ENCODE measurements around the gene KCNJ8. TPM values are rescaled to one million over a fixed set of nuclear protein-coding genes. Genes with fewer than 3 reads are reported as not detected.

The KCNJ8 gene
- total and polyA plus RNA-seq, 10 of the 15 experiments (the other 5 are each of a cell fraction or from before 2014, with no cell fraction given), result not detected

DNA sequence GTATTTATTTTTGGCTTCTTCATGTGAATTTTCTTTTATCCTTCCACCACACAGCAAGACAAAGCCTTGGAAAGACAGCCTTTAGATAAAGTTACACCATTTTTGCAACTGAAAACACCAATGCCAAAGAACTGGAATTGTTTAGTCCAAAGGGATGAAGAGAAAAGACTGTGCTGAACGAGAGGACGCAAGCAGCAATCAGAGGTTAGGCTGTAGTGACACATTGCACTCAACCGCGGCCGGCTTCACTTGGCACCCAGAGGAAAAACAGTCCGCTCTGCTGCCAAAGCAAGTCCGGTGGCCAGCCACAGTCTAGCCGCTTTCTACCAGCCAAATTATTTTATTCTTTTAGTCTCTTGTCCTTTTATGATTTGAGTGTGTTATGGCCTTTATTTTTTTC, 49.1 kb upstream of the KCNJ8 start (continued):
- no peak for TF ChIP-seq CHD4 (IDR thresholded peaks at IDR 0.05)

DNA sequence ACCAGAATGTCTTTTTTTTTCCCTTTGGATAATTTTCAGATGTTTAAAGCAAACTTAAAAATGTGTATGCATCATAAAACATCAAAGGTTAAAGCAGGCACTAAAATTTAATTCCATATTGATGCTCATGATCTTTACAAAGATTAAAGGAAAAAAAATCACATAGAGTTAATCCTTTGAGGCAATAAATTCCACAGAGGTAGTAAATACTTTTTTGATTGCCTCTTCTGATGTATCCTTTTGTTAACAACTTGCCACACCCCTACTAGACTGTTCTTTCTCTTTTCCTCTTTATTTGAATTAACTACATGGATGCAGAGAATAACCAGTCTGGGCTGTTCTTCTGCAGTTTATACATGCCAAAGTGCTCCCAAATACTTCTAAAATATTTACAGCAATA, 45.2 kb upstream of the KCNJ8 start:
- no peak overlapping the region for H3K9ac ChIP-seq (ENCODE audit: control insufficient read depth, insufficient read depth, low read length)
- H3K36me3 ChIP-seq (ENCODE audit: control insufficient read depth in 2 of 2, insufficient read depth in 2 of 2, low read length in 1 of 2), result no peaks in the 10 kb centered on the region
- no peaks in the 10 kb centered on the region for H3K27me3 ChIP-seq (replicated peaks in 1 of 2; ENCODE audit: control insufficient read depth in 2 of 2, insufficient read depth in 2 of 2, low read length in 1 of 2)
- no peak overlapping the region for H3K4me2 ChIP-seq (ENCODE audit: control insufficient read depth, insufficient read depth)
- ChIA-PET CTCF (interaction anchor here (0.7 kb wide), 1 partner anchor 58 kb away, joined by 3 read pairs; no protein-coding TSS in a partner anchor), SMC1A (ENCODE audit: uncharacterized antibody, unreplicated experiment) (no interaction called here), RAD21 (ENCODE audit: unreplicated experiment) (no interaction called here), POLR2A (no interaction called here)
- DNase-seq (ENCODE audit: low read depth, low spot score) (no peak), FAIRE-seq (no peak), ATAC-seq (no peak)
- H3K79me2 ChIP-seq (ENCODE audit: control insufficient read depth, insufficient read depth, low read length), result no peaks in the 10 kb centered on the region
- no peaks in the 10 kb centered on the region for H3K9me3 ChIP-seq (replicated peaks; ENCODE audit: control insufficient read depth, insufficient read depth, low read length)
- in situ Hi-C loops (cut with MboI), result no loop called here
- no peak overlapping the region for H3K4me3 ChIP-seq
- H3K27ac ChIP-seq (ENCODE audit: control insufficient read depth, insufficient read depth), result no peak overlapping the region
- no peaks in the 10 kb centered on the region for H4K20me1 ChIP-seq (ENCODE audit: control insufficient read depth, insufficient read depth)
- no peak overlapping the region for H2AFZ ChIP-seq (ENCODE audit: control insufficient read depth, low read depth, low read length)
- intact Hi-C loops (cut with micrococcal nuclease; ENCODE audit: unreplicated experiment), result no loop called here
- no TSS peak for BruUV-seq (replicated peaks)
- no peaks in the 10 kb centered on the region for H3K4me1 ChIP-seq (ENCODE audit: control insufficient read depth, insufficient read depth, low read length)
- no peak for TF ChIP-seq SIN3A (IDR thresholded peaks at IDR 0.05; ENCODE audit: low read depth, low read length)
- TF ChIP-seq, protein P1, sequence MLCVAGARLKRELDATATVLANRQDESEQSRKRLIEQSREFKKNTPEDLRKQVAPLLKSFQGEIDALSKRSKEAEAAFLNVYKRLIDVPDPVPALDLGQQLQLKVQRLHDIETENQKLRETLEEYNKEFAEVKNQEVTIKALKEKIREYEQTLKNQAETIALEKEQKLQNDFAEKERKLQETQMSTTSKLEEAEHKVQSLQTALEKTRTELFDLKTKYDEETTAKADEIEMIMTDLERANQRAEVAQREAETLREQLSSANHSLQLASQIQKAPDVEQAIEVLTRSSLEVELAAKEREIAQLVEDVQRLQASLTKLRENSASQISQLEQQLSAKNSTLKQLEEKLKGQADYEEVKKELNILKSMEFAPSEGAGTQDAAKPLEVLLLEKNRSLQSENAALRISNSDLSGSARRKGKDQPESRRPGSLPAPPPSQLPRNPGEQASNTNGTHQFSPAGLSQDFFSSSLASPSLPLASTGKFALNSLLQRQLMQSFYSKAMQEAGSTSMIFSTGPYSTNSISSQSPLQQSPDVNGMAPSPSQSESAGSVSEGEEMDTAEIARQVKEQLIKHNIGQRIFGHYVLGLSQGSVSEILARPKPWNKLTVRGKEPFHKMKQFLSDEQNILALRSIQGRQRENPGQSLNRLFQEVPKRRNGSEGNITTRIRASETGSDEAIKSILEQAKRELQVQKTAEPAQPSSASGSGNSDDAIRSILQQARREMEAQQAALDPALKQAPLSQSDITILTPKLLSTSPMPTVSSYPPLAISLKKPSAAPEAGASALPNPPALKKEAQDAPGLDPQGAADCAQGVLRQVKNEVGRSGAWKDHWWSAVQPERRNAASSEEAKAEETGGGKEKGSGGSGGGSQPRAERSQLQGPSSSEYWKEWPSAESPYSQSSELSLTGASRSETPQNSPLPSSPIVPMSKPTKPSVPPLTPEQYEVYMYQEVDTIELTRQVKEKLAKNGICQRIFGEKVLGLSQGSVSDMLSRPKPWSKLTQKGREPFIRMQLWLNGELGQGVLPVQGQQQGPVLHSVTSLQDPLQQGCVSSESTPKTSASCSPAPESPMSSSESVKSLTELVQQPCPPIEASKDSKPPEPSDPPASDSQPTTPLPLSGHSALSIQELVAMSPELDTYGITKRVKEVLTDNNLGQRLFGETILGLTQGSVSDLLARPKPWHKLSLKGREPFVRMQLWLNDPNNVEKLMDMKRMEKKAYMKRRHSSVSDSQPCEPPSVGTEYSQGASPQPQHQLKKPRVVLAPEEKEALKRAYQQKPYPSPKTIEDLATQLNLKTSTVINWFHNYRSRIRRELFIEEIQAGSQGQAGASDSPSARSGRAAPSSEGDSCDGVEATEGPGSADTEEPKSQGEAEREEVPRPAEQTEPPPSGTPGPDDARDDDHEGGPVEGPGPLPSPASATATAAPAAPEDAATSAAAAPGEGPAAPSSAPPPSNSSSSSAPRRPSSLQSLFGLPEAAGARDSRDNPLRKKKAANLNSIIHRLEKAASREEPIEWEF (IDR thresholded peaks at IDR 0.05; ENCODE audit: insufficient replicate concordance, low read depth, low read length), result no peak
- TF ChIP-seq, protein P2, sequence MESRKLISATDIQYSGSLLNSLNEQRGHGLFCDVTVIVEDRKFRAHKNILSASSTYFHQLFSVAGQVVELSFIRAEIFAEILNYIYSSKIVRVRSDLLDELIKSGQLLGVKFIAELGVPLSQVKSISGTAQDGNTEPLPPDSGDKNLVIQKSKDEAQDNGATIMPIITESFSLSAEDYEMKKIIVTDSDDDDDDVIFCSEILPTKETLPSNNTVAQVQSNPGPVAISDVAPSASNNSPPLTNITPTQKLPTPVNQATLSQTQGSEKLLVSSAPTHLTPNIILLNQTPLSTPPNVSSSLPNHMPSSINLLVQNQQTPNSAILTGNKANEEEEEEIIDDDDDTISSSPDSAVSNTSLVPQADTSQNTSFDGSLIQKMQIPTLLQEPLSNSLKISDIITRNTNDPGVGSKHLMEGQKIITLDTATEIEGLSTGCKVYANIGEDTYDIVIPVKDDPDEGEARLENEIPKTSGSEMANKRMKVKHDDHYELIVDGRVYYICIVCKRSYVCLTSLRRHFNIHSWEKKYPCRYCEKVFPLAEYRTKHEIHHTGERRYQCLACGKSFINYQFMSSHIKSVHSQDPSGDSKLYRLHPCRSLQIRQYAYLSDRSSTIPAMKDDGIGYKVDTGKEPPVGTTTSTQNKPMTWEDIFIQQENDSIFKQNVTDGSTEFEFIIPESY (IDR thresholded peaks at IDR 0.05), result no peak
- no peak for TF ChIP-seq POLR2AphosphoS2 (IDR thresholded peaks at IDR 0.05; ENCODE audit: low read depth, low read length)
- no peak for TF ChIP-seq EGR1 (IDR thresholded peaks at IDR 0.05; ENCODE audit: borderline replicate concordance in 1 of 2, low read depth in 2 of 2, low read length in 2 of 2)
- TF ChIP-seq EP300 (IDR thresholded peaks at IDR 0.05; ENCODE audit: borderline replicate concordance in 1 of 2, control insufficient read depth in 1 of 2, low read depth in 2 of 2, low read length in 2 of 2), result no peak
- TF ChIP-seq, protein P3, sequence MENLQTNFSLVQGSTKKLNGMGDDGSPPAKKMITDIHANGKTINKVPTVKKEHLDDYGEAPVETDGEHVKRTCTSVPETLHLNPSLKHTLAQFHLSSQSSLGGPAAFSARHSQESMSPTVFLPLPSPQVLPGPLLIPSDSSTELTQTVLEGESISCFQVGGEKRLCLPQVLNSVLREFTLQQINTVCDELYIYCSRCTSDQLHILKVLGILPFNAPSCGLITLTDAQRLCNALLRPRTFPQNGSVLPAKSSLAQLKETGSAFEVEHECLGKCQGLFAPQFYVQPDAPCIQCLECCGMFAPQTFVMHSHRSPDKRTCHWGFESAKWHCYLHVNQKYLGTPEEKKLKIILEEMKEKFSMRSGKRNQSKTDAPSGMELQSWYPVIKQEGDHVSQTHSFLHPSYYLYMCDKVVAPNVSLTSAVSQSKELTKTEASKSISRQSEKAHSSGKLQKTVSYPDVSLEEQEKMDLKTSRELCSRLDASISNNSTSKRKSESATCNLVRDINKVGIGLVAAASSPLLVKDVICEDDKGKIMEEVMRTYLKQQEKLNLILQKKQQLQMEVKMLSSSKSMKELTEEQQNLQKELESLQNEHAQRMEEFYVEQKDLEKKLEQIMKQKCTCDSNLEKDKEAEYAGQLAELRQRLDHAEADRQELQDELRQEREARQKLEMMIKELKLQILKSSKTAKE (IDR thresholded peaks at IDR 0.05; ENCODE audit: low read depth, poor library complexity, severe bottlenecking), result no peak
- TF ChIP-seq FOXK2 (IDR thresholded peaks at IDR 0.05), result no peak
- TF ChIP-seq NFYA (IDR thresholded peaks at IDR 0.05; ENCODE audit: borderline replicate concordance, low read depth, low read length), result no peak
- no peak for TF ChIP-seq ETV6 (conservative IDR thresholded peaks at IDR 0.05 in 1 of 2, IDR thresholded peaks at IDR 0.05 in 1 of 2; ENCODE audit: borderline replicate concordance in 1 of 2, low read depth in 1 of 2)
- TF ChIP-seq, protein P4, sequence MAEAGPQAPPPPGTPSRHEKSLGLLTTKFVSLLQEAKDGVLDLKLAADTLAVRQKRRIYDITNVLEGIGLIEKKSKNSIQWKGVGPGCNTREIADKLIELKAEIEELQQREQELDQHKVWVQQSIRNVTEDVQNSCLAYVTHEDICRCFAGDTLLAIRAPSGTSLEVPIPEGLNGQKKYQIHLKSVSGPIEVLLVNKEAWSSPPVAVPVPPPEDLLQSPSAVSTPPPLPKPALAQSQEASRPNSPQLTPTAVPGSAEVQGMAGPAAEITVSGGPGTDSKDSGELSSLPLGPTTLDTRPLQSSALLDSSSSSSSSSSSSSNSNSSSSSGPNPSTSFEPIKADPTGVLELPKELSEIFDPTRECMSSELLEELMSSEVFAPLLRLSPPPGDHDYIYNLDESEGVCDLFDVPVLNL (IDR thresholded peaks at IDR 0.05; ENCODE audit: low read depth, low read length), result no peak
